Neural progenitor cell (in vitro differentiated cells): ENCODE data around the gene DCHS1. TPM values are rescaled to one million over a fixed set of nuclear protein-coding genes. Genes with fewer than 3 reads are reported as not detected.

ENCODE experiments used
- DNase-seq: peaks from one replicate; pipeline ENCODE4 v3.0.0-alpha.2; 2016; ENCODE audit warnings: low spot score
- H2AFZ ChIP-seq: fragments of 200-600 bp; sonication (generic); replicated peaks from 2 replicates; pipeline ENCODE4 v1.6.1; 2016; ENCODE audit warnings: antibody characterized with exemption
- H3F3A ChIP-seq: fragments of 200-600 bp; sonication (generic); 2 replicates; pipeline ENCODE4 v1.6.1; 2016; ENCODE audit warnings: antibody characterized with exemption, low read depth
- H3K27ac ChIP-seq: fragments of 200-600 bp; sonication (generic); 2 replicates; pipeline ENCODE4 v1.5.1; 2016; ENCODE audit warnings: mild to moderate bottlenecking
- H3K27me3 ChIP-seq: fragments of 200-600 bp; sonication (generic); 2 replicates; pipeline ENCODE4 v1.6.1; 2016; ENCODE audit warnings: mild to moderate bottlenecking, moderate library complexity
- H3K36me3 ChIP-seq: fragments of 200-600 bp; sonication (generic); 2 replicates; pipeline ENCODE4 v1.5.1; 2016
- H3K4me1 ChIP-seq: fragments of 200-600 bp; sonication (generic); 2 replicates; pipeline ENCODE4 v1.6.1; 2016; ENCODE audit warnings: mixed run types
- H3K4me2 ChIP-seq: fragments of 200-600 bp; sonication (generic); 2 replicates; pipeline ENCODE4 v1.6.1; 2016
- H3K4me3 ChIP-seq: fragments of 200-600 bp; sonication (generic); 2 replicates; pipeline ENCODE4 v1.5.1; 2016
- H3K79me2 ChIP-seq: fragments of 200-600 bp; sonication (generic); 2 replicates; pipeline ENCODE4 v1.6.1; 2016; ENCODE audit warnings: low read depth
- H3K9ac ChIP-seq: fragments of 200-600 bp; sonication (generic); 2 replicates; pipeline ENCODE4 v1.6.1; 2016
- H3K9me3 ChIP-seq: fragments of 200-600 bp; sonication (generic); 2 replicates; pipeline ENCODE4 v1.5.1; 2016; ENCODE audit warnings: low read depth
- H4K20me1 ChIP-seq: fragments of 200-600 bp; sonication (generic); 2 replicates; pipeline ENCODE4 v1.6.1; 2016; ENCODE audit warnings: low read depth
- H3K27ac Mint-ChIP-seq: 3 replicates; pipeline ENCODE4 v1.8.0; 2021; ENCODE audit warnings: mixed read lengths
- H3K27me3 Mint-ChIP-seq: 2 replicates; pipeline ENCODE4 v1.8.0; 2022; ENCODE audit warnings: low read depth, mild to moderate bottlenecking, inconsistent platforms, moderate library complexity, mixed read lengths; ENCODE audit not compliant: insufficient read depth
- H3K36me3 Mint-ChIP-seq: 3 replicates; pipeline ENCODE4 v1.8.0; 2021; ENCODE audit warnings: mixed read lengths
- H3K4me1 Mint-ChIP-seq: 3 replicates; pipeline ENCODE4 v1.8.0; 2021; ENCODE audit warnings: mixed read lengths
- H3K4me3 Mint-ChIP-seq: 3 replicates; pipeline ENCODE4 v1.8.0; 2021; ENCODE audit warnings: mild to moderate bottlenecking, moderate library complexity, mixed read lengths
- H3K9me3 Mint-ChIP-seq: 3 replicates; pipeline ENCODE4 v1.8.0; 2020; ENCODE audit warnings: mixed read lengths
- CTCF ChIP-seq: fragments of 200-600 bp; sonication (generic); IDR thresholded peaks from 2 replicates; pipeline ENCODE4 v1.5.1; 2017; ENCODE audit warnings: antibody characterized with exemption, mild to moderate bottlenecking
- EZH2 ChIP-seq: fragments of 200-600 bp; sonication (generic); IDR thresholded peaks from 2 replicates; pipeline ENCODE4 v1.6.1; 2017; ENCODE audit warnings: antibody characterized with exemption, mild to moderate bottlenecking, moderate library complexity
- EZH2phosphoT487 ChIP-seq: fragments of 200-600 bp; sonication (generic); IDR thresholded peaks from 2 replicates; pipeline ENCODE4 v1.6.1; 2017; ENCODE audit warnings: antibody characterized with exemption
- total RNA-seq: library from RNA; depleted of rRNA; stranded (reverse); fragments of >200 nt; gene quantifications from 2 replicates; pipeline ENCODE4 v1.2.3, GENCODE V29; 2015; ENCODE audit warnings: low replicate concordance

Gene DCHS1
- total RNA-seq, 1 donor from 2014 or later = 4.5 TPM

GRCh38 chr11:6614446-6614845 lies 41.2 kb downstream of the DCHS1 start:
- Mint-ChIP-seq H3K27ac (no peak overlapping the region), H3K36me3 (peaks cover 22% of the 10 kb centered on the region)

GRCh38 chr11:6613496-6613895 lies 42.1 kb downstream of the DCHS1 start:
- H3K36me3 Mint-ChIP-seq = peaks cover 28% of the 10 kb centered on the region
- Histone ChIP-seq H3F3A (peaks cover 28% of the 10 kb centered on the region), H3K4me2 (peak overlapping the region; percentile 100), H3K27ac (no peak overlapping the region), H3K9me3 (no peaks in the 10 kb centered on the region), H2AFZ (no peak overlapping the region), H3K79me2 (peaks cover 19% of the 10 kb centered on the region), H3K9ac (no peak overlapping the region), H3K27me3 (no peaks in the 10 kb centered on the region), H4K20me1 (peaks cover 7% of the 10 kb centered on the region), H3K36me3 (no peaks in the 10 kb centered on the region), H3K4me1 (peaks cover 6% of the 10 kb centered on the region), H3K4me3 (no peak overlapping the region)
- H3K9me3 Mint-ChIP-seq = no peaks in the 10 kb centered on the region
- DNase-seq = no peak
- TF ChIP-seq EZH2 (no peak), EZH2phosphoT487 (no peak), CTCF (no peak)
- H3K4me1 Mint-ChIP-seq = peaks cover 12% of the 10 kb centered on the region
- H3K27me3 Mint-ChIP-seq = peaks cover 9% of the 10 kb centered on the region
- no peak overlapping the region for H3K27ac Mint-ChIP-seq
- no peak overlapping the region for H3K4me3 Mint-ChIP-seq

More at GRCh38 chr11:6614446-6614845, 41.2 kb downstream of the DCHS1 start:
- Histone ChIP-seq H3K27ac (no peak overlapping the region), H3K9me3 (no peaks in the 10 kb centered on the region), H3K27me3 (no peaks in the 10 kb centered on the region), H2AFZ (no peak overlapping the region), H3F3A (peaks cover 19% of the 10 kb centered on the region), H4K20me1 (peaks cover 7% of the 10 kb centered on the region), H3K36me3 (no peaks in the 10 kb centered on the region), H3K4me3 (no peak overlapping the region), H3K79me2 (peaks cover 21% of the 10 kb centered on the region), H3K9ac (no peak overlapping the region), H3K4me2 (no peak overlapping the region), H3K4me1 (peaks cover 9% of the 10 kb centered on the region)
- no peak for DNase-seq
- Mint-ChIP-seq H3K4me3 (no peak overlapping the region), H3K4me1 (peaks cover 12% of the 10 kb centered on the region), H3K27me3 (peaks cover 6% of the 10 kb centered on the region), H3K9me3 (no peaks in the 10 kb centered on the region)
- TF ChIP-seq EZH2phosphoT487 (no peak), CTCF (no peak), EZH2 (no peak)

- H3K9ac ChIP-seq = peak within 1 kb of the TSS; percentile 81
- DNase-seq = peak; percentile 97
- H3F3A ChIP-seq = peaks cover 32% of the 10 kb centered on the region
- no peaks in the 10 kb centered on the region for H3K9me3 Mint-ChIP-seq
- peaks cover 28% of the 10 kb centered on the region for H3K79me2 ChIP-seq
- H3K4me1 ChIP-seq = peaks cover 7% of the 10 kb centered on the region
- H3K27ac Mint-ChIP-seq = peak within 1 kb of the TSS; percentile 95
- H3K27me3 Mint-ChIP-seq = peaks cover 9% of the 10 kb centered on the region
- H3K36me3 Mint-ChIP-seq = peaks cover 32% of the 10 kb centered on the region
- peak within 1 kb of the TSS; percentile 88 for H3K4me3 Mint-ChIP-seq
- no peaks in the 10 kb centered on the region for H3K9me3 ChIP-seq
- H4K20me1 ChIP-seq = peaks cover 7% of the 10 kb centered on the region
- H3K4me1 Mint-ChIP-seq = peaks cover 16% of the 10 kb centered on the region
- peak within 1 kb of the TSS; percentile 23 for H2AFZ ChIP-seq
- peaks cover 2% of the 10 kb centered on the region for H3K36me3 ChIP-seq
- H3K27me3 ChIP-seq = no peaks in the 10 kb centered on the region
- H3K4me2 ChIP-seq = peak within 1 kb of the TSS; percentile 100
- H3K4me3 ChIP-seq = peak within 1 kb of the TSS; percentile 85
- TF ChIP-seq EZH2 = no peak
- TF ChIP-seq EZH2phosphoT487 = no peak
- peak; percentile 67 for TF ChIP-seq CTCF
- peak within 1 kb of the TSS; percentile 98 for H3K27ac ChIP-seq
Observed at GRCh38 chr11:6612213-6613041, 43.2 kb downstream of the DCHS1 start, which contains the start of gene TAF10. TAF10 (minus strand) TSS chr11:6612216; CDS start chr11:6612189, 27 bp downstream.
